OCI-LY7 (cell line): ENCODE data around the gene CCDC12. TPM values are rescaled to one million over a fixed set of nuclear protein-coding genes. Genes with fewer than 3 reads are reported as not detected.

ENCODE experiments used
- BruUV-seq: library from RNA; stranded (reverse); fragments of 400-500 nt; replicated peaks from 2 replicates; lab custom pipeline; 2021; lab: Mats Ljungman, UMichigan
- CTCF ChIA-PET: fragments of 300-600 bp; sonication (Branson Sonifier 250); formaldehyde crosslinking; loops from one replicate; lab custom pipeline; 2022; ENCODE audit warnings: antibody characterized with exemption; ENCODE audit not compliant: unreplicated experiment; lab: Charles Lee
- POLR2A ChIA-PET: fragments of 300-600 bp; sonication (Branson Sonifier 250); formaldehyde crosslinking; loops from one replicate; lab custom pipeline; 2022; ENCODE audit warnings: antibody characterized with exemption; lab: Charles Lee
- DNase-seq: peaks from one replicate; pipeline ENCODE4 v3.0.0-alpha.2; 2015; ENCODE audit warnings: low spot score
- H2AFZ ChIP-seq: fragments of 200-600 bp; sonication (generic), shearing (Covaris generic); 2 replicates; pipeline ENCODE4 v1.6.1; 2014; ENCODE audit warnings: mild to moderate bottlenecking, antibody characterized with exemption, low read length, moderate library complexity
- H3K27ac ChIP-seq: fragments of 200-600 bp; sonication (generic); 2 replicates; pipeline ENCODE4 v1.5.1; 2014; ENCODE audit warnings: mixed run types, low read depth, mild to moderate bottlenecking, moderate library complexity, low read length, inconsistent platforms; ENCODE audit not compliant: poor library complexity, severe bottlenecking
- H3K36me3 ChIP-seq: fragments of 200-600 bp; sonication (generic); 2 replicates; pipeline ENCODE4 v1.6.1; 2014; ENCODE audit warnings: mild to moderate bottlenecking, antibody characterized with exemption, low read length, moderate library complexity, mixed read lengths; ENCODE audit not compliant: insufficient read depth
- H3K4me1 ChIP-seq: fragments of 200-600 bp; sonication (generic); 2 replicates; pipeline ENCODE4 v1.5.1; 2014; ENCODE audit warnings: mild to moderate bottlenecking, low read length; ENCODE audit not compliant: insufficient read depth, poor library complexity, severe bottlenecking
- H3K4me2 ChIP-seq: fragments of 200-600 bp; sonication (generic); 2 replicates; pipeline ENCODE4 v1.6.1; 2014; ENCODE audit warnings: mild to moderate bottlenecking, low read length
- H3K4me3 ChIP-seq: fragments of 200-600 bp; sonication (generic); 2 replicates; pipeline ENCODE4 v1.5.1; 2014; ENCODE audit warnings: mild to moderate bottlenecking, low read depth, low read length; ENCODE audit not compliant: poor library complexity, severe bottlenecking
- H3K79me2 ChIP-seq: fragments of 200-600 bp; sonication (generic); 2 replicates; pipeline ENCODE4 v1.6.1; 2016; ENCODE audit warnings: low read depth, mild to moderate bottlenecking, low read length, moderate library complexity, mixed read lengths; ENCODE audit not compliant: insufficient read depth
- H3K9me2 ChIP-seq: fragments of 200-600 bp; sonication (generic); 2 replicates; pipeline ENCODE4 v1.6.1; 2016; ENCODE audit warnings: mild to moderate bottlenecking, low read length, mixed read lengths; ENCODE audit not compliant: insufficient read depth
- H3K9me3 ChIP-seq: fragments of 200-600 bp; sonication (generic); 2 replicates; pipeline ENCODE4 v1.6.1; 2014; ENCODE audit warnings: mild to moderate bottlenecking, mixed run types, low read length, mixed read lengths
- H4K20me1 ChIP-seq: fragments of 200-600 bp; sonication (generic); 2 replicates; pipeline ENCODE4 v1.6.1; 2014; ENCODE audit warnings: mild to moderate bottlenecking, antibody characterized with exemption, low read length, moderate library complexity, mixed read lengths; ENCODE audit not compliant: insufficient read depth
- CTCF ChIP-seq: fragments of 200-600 bp; sonication (generic); conservative IDR thresholded peaks from 2 replicates; pipeline ENCODE4 v1.5.1; 2014; ENCODE audit warnings: mild to moderate bottlenecking, antibody characterized with exemption, low read length, moderate library complexity, mixed read lengths
- EZH2phosphoT487 ChIP-seq: fragments of 200-600 bp; sonication (generic); IDR thresholded peaks from 2 replicates; pipeline ENCODE4 v1.6.1; 2018; ENCODE audit warnings: low read depth, borderline replicate concordance, mild to moderate bottlenecking, mixed run types, antibody characterized with exemption, low read length, moderate library complexity, mixed read lengths
- intact Hi-C: fragments of 100-400 bp; cut with micrococcal nuclease; formaldehyde crosslinking; loops from one replicate; pipeline ENCODE4 v1.10.0; 2022; ENCODE audit not compliant: unreplicated experiment
- total RNA-seq, 2 experiments: library from RNA; depleted of rRNA in 1 of 2; stranded (reverse); fragments of >200 nt in 1 of 2; shearing (Covaris generic) in 1 of 2; gene quantifications; 2 replicates each; pipeline ENCODE4 v1.2.3, GENCODE V29; 2014 to 2022

The CCDC12 gene
- total RNA-seq, 2 experiments from 2014 or later = 74.9 to 116 TPM

GRCh38 chr3:46892285-46893145 lies 84.0 kb downstream of the CCDC12 start:
- H2AFZ ChIP-seq = no peak overlapping the region
- H3K9me3 ChIP-seq = no peaks in the 10 kb centered on the region
- CTCF ChIA-PET = no interaction called here
- POLR2A ChIA-PET = no interaction called here
- BruUV-seq = no TSS peak
- H3K4me2 ChIP-seq = no peak overlapping the region
- no peaks in the 10 kb centered on the region for H3K4me1 ChIP-seq
- intact Hi-C loops = no loop called here
- no peaks in the 10 kb centered on the region for H3K36me3 ChIP-seq
- H4K20me1 ChIP-seq = no peaks in the 10 kb centered on the region
- H3K4me3 ChIP-seq = no peak overlapping the region
- DNase-seq = no peak
- no peaks in the 10 kb centered on the region for H3K79me2 ChIP-seq
- H3K9me2 ChIP-seq = no peaks in the 10 kb centered on the region
- no peak for TF ChIP-seq CTCF
- no peak overlapping the region for H3K27ac ChIP-seq

GRCh38 chr3:46891132-46891531 lies 85.4 kb downstream of the CCDC12 start:
- ChIA-PET POLR2A (no interaction called here), CTCF (no interaction called here)
- TF ChIP-seq EZH2phosphoT487 (no peak), CTCF (no peak)
- intact Hi-C loops = no loop called here
- Histone ChIP-seq H3K9me2 (no peaks in the 10 kb centered on the region), H2AFZ (no peak overlapping the region), H3K9me3 (no peaks in the 10 kb centered on the region), H3K36me3 (no peaks in the 10 kb centered on the region), H3K4me3 (no peak overlapping the region), H4K20me1 (no peaks in the 10 kb centered on the region), H3K79me2 (no peaks in the 10 kb centered on the region), H3K4me1 (no peaks in the 10 kb centered on the region), H3K4me2 (no peak overlapping the region), H3K27ac (no peak overlapping the region)
- no TSS peak for BruUV-seq
- DNase-seq = no peak

GRCh38 chr3:46890132-46890531 lies 86.4 kb downstream of the CCDC12 start:
- Histone ChIP-seq H3K4me1 (no peaks in the 10 kb centered on the region), H3K9me2 (no peaks in the 10 kb centered on the region), H3K79me2 (no peaks in the 10 kb centered on the region), H3K4me2 (no peak overlapping the region), H3K36me3 (no peaks in the 10 kb centered on the region), H3K9me3 (no peaks in the 10 kb centered on the region), H3K27ac (no peak overlapping the region), H3K4me3 (no peak overlapping the region), H2AFZ (no peak overlapping the region), H4K20me1 (no peaks in the 10 kb centered on the region)
- POLR2A ChIA-PET = no interaction called here
- intact Hi-C loops = no loop called here
- no peak for TF ChIP-seq EZH2phosphoT487
- TF ChIP-seq CTCF = no peak
- CTCF ChIA-PET = no interaction called here
- DNase-seq = no peak
- BruUV-seq = no TSS peak
